HepG2 (cell line): ENCODE results near the gene TARP.
"Not testable (repeated sequence)": the region's sequence is repeated elsewhere in the genome, so short reads cannot be mapped to it uniquely, and the experiment has no call there.

ENCODE experiments used
- ATAC-seq: fragments of 200-7000 bp; cut with Tn5 transposase; 3 replicates; pipeline ENCODE4 v1.9.1; 2020; ENCODE audit warnings: mild to moderate bottlenecking, moderate library complexity
- BruUV-seq: library from RNA; stranded (reverse); fragments of 400-500 nt; replicated peaks from 2 replicates; lab custom pipeline; 2021; lab: Mats Ljungman, UMichigan
- CTCF ChIA-PET: fragments of 300-600 bp; formaldehyde crosslinking; extraction: SDS; loops from one replicate; lab custom pipeline; 2021; ENCODE audit warnings: low total read pairs, inconsistent platforms, low intra/inter-chr PET ratio; lab: Yijun Ruan, JAX
- POLR2A ChIA-PET: fragments of 350-600 bp; sonication (Branson Sonifier 250); formaldehyde crosslinking; loops from one replicate; lab custom pipeline; 2020; ENCODE audit warnings: antibody characterized with exemption, inconsistent platforms; lab: Yijun Ruan, JAX
- DNase-seq: peaks from one replicate; pipeline ENCODE4 v3.0.0-alpha.2; 2015; ENCODE audit warnings: low spot score
- FAIRE-seq: peaks from 3 replicates; lab custom pipeline; 2011; peaks lifted over from hg19 to GRCh38; lab: Jason Lieb, UNC
- H2AFZ ChIP-seq: one replicate; pipeline ENCODE4 v1.6.1; 2011; ENCODE audit warnings: low read length, inconsistent platforms
- H3K27ac ChIP-seq: fragments of 300-600 bp; 3 replicates; pipeline ENCODE4 v1.8.0; 2011; ENCODE audit warnings: mixed run types, mild to moderate bottlenecking, mixed read lengths, low read length, inconsistent platforms; ENCODE audit not compliant: insufficient read depth; ENCODE audit errors: extremely low read length
- H3K27me3 ChIP-seq, 2 experiments: fragments of 200-600 bp in 1 of 2; 2 replicates in 1 of 2; 3 replicates in 1 of 2; pipeline versions ENCODE4 v1.6.0 to v1.8.0; 2011; ENCODE audit warnings: low read length in 2 of 2, mild to moderate bottlenecking in 2 of 2, moderate library complexity in 2 of 2, inconsistent platforms in 1 of 2; ENCODE audit not compliant: insufficient read depth in 2 of 2, control insufficient read depth in 1 of 2
- H3K36me3 ChIP-seq, 2 experiments: fragments of 200-600 bp in 1 of 2; replicated peaks in 1 of 2; 2 replicates in 1 of 2; 3 replicates in 1 of 2; pipeline versions ENCODE4 v1.5.1 to v1.8.0; 2011; ENCODE audit warnings: low read length in 2 of 2, inconsistent platforms in 1 of 2; ENCODE audit not compliant: insufficient read depth in 2 of 2, control insufficient read depth in 1 of 2
- H3K4me1 ChIP-seq: 2 replicates; pipeline ENCODE4 v1.5.1; 2012; ENCODE audit warnings: low read length, inconsistent platforms; ENCODE audit not compliant: insufficient read depth
- H3K4me2 ChIP-seq: 2 replicates; pipeline ENCODE4 v1.6.0; 2011; ENCODE audit warnings: low read depth, low read length, inconsistent platforms
- H3K4me3 ChIP-seq, 3 experiments: fragments of 200-600 bp in 1 of 3; sonication (generic), shearing (Covaris generic) in 1 of 3; replicated peaks in 1 of 3; 2 replicates each; pipeline ENCODE4 v1.5.1; 2011 to 2016; ENCODE audit warnings: low read length in 3 of 3, inconsistent platforms in 2 of 3, low read depth in 2 of 3, mild to moderate bottlenecking in 2 of 3, control low read depth in 1 of 3, mixed read lengths in 1 of 3; ENCODE audit not compliant: insufficient read depth in 1 of 3
- H3K79me2 ChIP-seq: one replicate; pipeline ENCODE4 v1.6.1; 2011; ENCODE audit warnings: low read length, inconsistent platforms; ENCODE audit not compliant: insufficient read depth
- H3K9ac ChIP-seq: 2 replicates; pipeline ENCODE4 v1.6.0; 2011; ENCODE audit warnings: mild to moderate bottlenecking, low read depth, low read length, inconsistent platforms; ENCODE audit not compliant: insufficient read depth
- H3K9me3 ChIP-seq: 2 replicates; pipeline ENCODE4 v1.5.1; 2012; ENCODE audit warnings: mild to moderate bottlenecking, low read length
- H4K20me1 ChIP-seq: 2 replicates; pipeline ENCODE4 v1.6.0; 2011; ENCODE audit warnings: inconsistent platforms, mild to moderate bottlenecking, low read length, moderate library complexity; ENCODE audit not compliant: insufficient read depth
- BCLAF1 ChIP-seq: fragments of 450-650 bp; IDR thresholded peaks from 2 replicates; pipeline ENCODE4 v1.6.1; 2017; ENCODE audit warnings: mild to moderate bottlenecking
- MTF1 ChIP-seq: sonication (generic); formaldehyde crosslinking; IDR thresholded peaks from 2 replicates; pipeline ENCODE4 v1.5.0; 2020; ENCODE audit warnings: missing genetic modification reagents
- WGBS: methylation state at CpG from one replicate; pipeline ENCODE4 v1.1.6; 2017; ENCODE audit warnings: low lambda C conversion rate; 5-methylcytosine and 5-hydroxymethylcytosine counted together
- in situ Hi-C: cut with HindIII; loops from 2 replicates; pipeline ENCODE4 v1.10.0; 2017; ENCODE audit warnings: low pct_unique_long_range_greater_than_20kb; ENCODE audit not compliant: extremely low pct_ligation_motif_present
- intact Hi-C: fragments of 100-400 bp; cut with micrococcal nuclease; formaldehyde crosslinking; loops from one replicate; pipeline ENCODE4 v1.10.0; 2022; ENCODE audit not compliant: unreplicated experiment
- TF ChIP-seq, protein P1 (sequence below): sonication (generic); formaldehyde crosslinking; IDR thresholded peaks from 2 replicates; pipeline ENCODE4 v1.9.0; 2022; ENCODE audit warnings: low read depth, missing genetic modification reagents

The TARP gene

DNA sequence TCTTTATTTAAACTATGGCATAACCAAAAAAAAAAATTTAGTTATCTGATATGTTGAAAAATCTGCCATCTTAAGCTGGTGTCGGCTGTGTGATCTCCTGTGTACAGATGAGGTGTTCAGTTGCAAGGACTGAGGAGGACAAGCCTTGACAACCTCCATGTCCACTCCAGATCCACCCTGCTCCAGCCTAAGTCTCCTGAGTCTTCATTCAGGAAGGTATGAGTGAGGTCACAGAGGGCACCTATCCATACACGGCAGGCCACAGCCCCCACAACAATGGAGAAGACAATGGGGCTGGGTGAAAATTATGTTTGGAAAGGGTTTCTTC, 16.1 kb downstream of the TARP start (continued):
- TF ChIP-seq BCLAF1 = no peak
- TF ChIP-seq, protein P1, sequence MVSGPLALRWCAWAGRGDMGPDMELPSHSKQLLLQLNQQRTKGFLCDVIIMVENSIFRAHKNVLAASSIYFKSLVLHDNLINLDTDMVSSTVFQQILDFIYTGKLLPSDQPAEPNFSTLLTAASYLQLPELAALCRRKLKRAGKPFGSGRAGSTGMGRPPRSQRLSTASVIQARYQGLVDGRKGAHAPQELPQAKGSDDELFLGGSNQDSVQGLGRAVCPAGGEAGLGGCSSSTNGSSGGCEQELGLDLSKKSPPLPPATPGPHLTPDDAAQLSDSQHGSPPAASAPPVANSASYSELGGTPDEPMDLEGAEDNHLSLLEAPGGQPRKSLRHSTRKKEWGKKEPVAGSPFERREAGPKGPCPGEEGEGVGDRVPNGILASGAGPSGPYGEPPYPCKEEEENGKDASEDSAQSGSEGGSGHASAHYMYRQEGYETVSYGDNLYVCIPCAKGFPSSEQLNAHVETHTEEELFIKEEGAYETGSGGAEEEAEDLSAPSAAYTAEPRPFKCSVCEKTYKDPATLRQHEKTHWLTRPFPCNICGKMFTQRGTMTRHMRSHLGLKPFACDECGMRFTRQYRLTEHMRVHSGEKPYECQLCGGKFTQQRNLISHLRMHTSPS (CRISPR knock-in tag) = no peak
- no peak for TF ChIP-seq MTF1 (CRISPR knock-in tag)

- in situ Hi-C loops, DNase-seq, H3K36me3 ChIP-seq, FAIRE-seq, BruUV-seq, H4K20me1 ChIP-seq, H3K9me3 ChIP-seq, H3K4me3 ChIP-seq, H3K27ac ChIP-seq, H3K79me2 ChIP-seq, H3K4me2 ChIP-seq, CTCF ChIA-PET, H3K27me3 ChIP-seq, POLR2A ChIA-PET, H3K4me1 ChIP-seq, H3K9ac ChIP-seq, H2AFZ ChIP-seq, ATAC-seq, intact Hi-C loops: not testable (repeated sequence)
- WGBS = 29% methylated on average over 3 of the region's 3 CpGs
Observed at GRCh38 chr7:38249849-38250248, 23.6 kb downstream of the TARP start.
